ENCODE data around the gene MAPKAP1. TPM values are rescaled to one million over a fixed set of nuclear protein-coding genes. Genes with fewer than 3 reads are reported as not detected.
A peak's percentile ranks its signal among the peaks of the same experiment; 100 is the strongest.

Gene MAPKAP1
- total and polyA plus RNA-seq, 2 of the 13 experiments (the other 11 are each of a cell fraction or from before 2014, with no cell fraction given): 45.0 to 64.3 TPM

- TF ChIP-seq PITX1 (CRISPR knock-in tag; IDR thresholded peaks at IDR 0.05): 0 out of 2 replicates have a peak, but pooled peaks have one; percentile 15
- no peak for TF ChIP-seq ELF4 (CRISPR knock-in tag; IDR thresholded peaks at IDR 0.05; ENCODE audit: borderline replicate concordance)
- TF ChIP-seq SALL2 (CRISPR knock-in tag; IDR thresholded peaks at IDR 0.05): 0 out of 2 replicates have a peak, but pooled peaks have one; percentile 34
- no peak for TF ChIP-seq RXRA (CRISPR knock-in tag; IDR thresholded peaks at IDR 0.05)
- TF ChIP-seq DBP (CRISPR knock-in tag; IDR thresholded peaks at IDR 0.05; ENCODE audit: not compliant biosample characterization): no peak
- TF ChIP-seq GMEB1 (CRISPR knock-in tag; IDR thresholded peaks at IDR 0.05; ENCODE audit: borderline replicate concordance): no peak
- no peak; the same call in 1 of the 2 replicates for TF ChIP-seq NR1H2 (CRISPR knock-in tag; IDR thresholded peaks at IDR 0.05; ENCODE audit: borderline replicate concordance, low read depth)
- no peak for TF ChIP-seq NFRKB (IDR thresholded peaks at IDR 0.05)
- TF ChIP-seq ZNF619 (CRISPR knock-in tag; IDR thresholded peaks at IDR 0.05): no peak
- no peak for TF ChIP-seq DPF2 (CRISPR knock-in tag; IDR thresholded peaks at IDR 0.05; ENCODE audit: borderline replicate concordance, low read depth)
- TF ChIP-seq KDM2A (CRISPR knock-in tag; IDR thresholded peaks at IDR 0.05; ENCODE audit: borderline replicate concordance, low read depth): peak; percentile 84; the same call in 1 of the 2 replicates
- TF ChIP-seq HOXA3 (CRISPR knock-in tag; IDR thresholded peaks at IDR 0.05): peak; percentile 48
- TF ChIP-seq ZNF333 (CRISPR knock-in tag; IDR thresholded peaks at IDR 0.05; ENCODE audit: borderline replicate concordance): 0 out of 2 replicates have a peak, but pooled peaks have one; percentile 39
- no peak for TF ChIP-seq KDM1A (CRISPR knock-in tag; IDR thresholded peaks at IDR 0.05)
- peak; percentile 13 for TF ChIP-seq CBX1 (IDR thresholded peaks at IDR 0.05; ENCODE audit: low read depth)
- no peak for TF ChIP-seq PHF21A (CRISPR knock-in tag; IDR thresholded peaks at IDR 0.05)
- TF ChIP-seq MTERF4 (CRISPR knock-in tag; IDR thresholded peaks at IDR 0.05): peak; percentile 82; the same call in 1 of the 2 replicates
- 0 out of 2 replicates have a peak, but pooled peaks have one; percentile 21 for TF ChIP-seq SP4 (CRISPR knock-in tag; IDR thresholded peaks at IDR 0.05)
- TF ChIP-seq GTF2F1 (IDR thresholded peaks at IDR 0.05; ENCODE audit: low read length): no peak
- 0 out of 2 replicates have a peak, but pooled peaks have one; percentile 23 for TF ChIP-seq RFXAP (CRISPR knock-in tag; IDR thresholded peaks at IDR 0.05; ENCODE audit: borderline replicate concordance)
- TF ChIP-seq BCL6 (CRISPR knock-in tag; IDR thresholded peaks at IDR 0.05): no peak
- TF ChIP-seq ZNF841 (CRISPR knock-in tag; IDR thresholded peaks at IDR 0.05; ENCODE audit: borderline replicate concordance): no peak
- no peak for TF ChIP-seq HIC2 (CRISPR knock-in tag; IDR thresholded peaks at IDR 0.05; ENCODE audit: low read depth)
- no peak for TF ChIP-seq ZSCAN21 (CRISPR knock-in tag; IDR thresholded peaks at IDR 0.05; ENCODE audit: borderline replicate concordance)
- no peak for TF ChIP-seq EZH2 (conservative IDR thresholded peaks at IDR 0.05; ENCODE audit: low read depth, low read length)
Observed at GRCh38 chr9:125407974-125408900, 298.8 kb downstream of the MAPKAP1 start (continued).

Data from HepG2 (cell line).